Measurements from ENCODE around the gene COX6B2.
A peak's percentile ranks its signal among the peaks of the same experiment; 100 is the strongest.

Gene COX6B2

DNA sequence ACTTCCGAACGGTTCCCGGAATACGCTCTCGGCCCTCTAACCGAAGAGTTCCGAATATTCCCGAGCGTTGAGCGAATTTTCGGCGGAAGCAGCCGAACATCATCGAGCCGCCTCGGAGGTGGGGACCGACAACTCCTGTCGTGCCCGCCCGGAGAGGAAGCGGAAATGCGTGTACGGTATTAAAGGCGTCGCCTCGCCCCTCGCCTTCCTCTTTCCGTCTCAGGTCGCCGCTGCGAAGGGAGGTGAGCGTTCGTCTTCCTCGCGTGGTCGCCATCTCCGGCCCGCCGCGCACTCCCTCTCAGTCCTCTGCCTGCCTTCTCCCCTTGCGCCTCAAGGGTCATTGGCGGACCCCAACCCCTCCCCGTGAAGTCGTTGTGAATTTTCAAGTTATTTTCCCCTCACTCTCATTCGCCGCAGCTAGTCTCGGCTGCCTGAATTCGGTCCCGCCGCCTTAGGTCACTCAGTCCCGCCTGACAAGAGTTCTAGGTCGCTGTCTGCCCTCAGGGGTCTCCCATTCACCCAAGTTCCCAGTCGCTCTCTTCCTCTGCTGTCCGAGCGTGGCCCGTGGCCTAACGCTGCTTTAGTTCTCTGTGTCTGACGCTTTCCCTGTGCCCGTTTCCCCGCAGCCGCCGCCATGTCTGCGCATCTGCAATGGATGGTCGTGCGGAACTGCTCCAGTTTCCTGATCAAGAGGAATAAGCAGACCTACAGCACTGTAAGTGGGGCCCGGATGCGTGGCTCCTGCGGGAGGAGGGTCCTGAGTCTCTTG, 31.4 kb upstream of the COX6B2 start, which contains the start of gene RPL28:
Gene RPL28 (plus strand): TSS at position 209 of the 769 bp plus-strand sequence. CDS start 426 bp downstream, at position 635.
- Mint-ChIP-seq H3K9me3 (no peaks in the 10 kb centered on the region), H3K36me3 (ENCODE audit: low read depth) (peaks cover 76% of the 10 kb centered on the region), H3K4me3 (peak within 1 kb of the TSS; percentile 92)

DNA sequence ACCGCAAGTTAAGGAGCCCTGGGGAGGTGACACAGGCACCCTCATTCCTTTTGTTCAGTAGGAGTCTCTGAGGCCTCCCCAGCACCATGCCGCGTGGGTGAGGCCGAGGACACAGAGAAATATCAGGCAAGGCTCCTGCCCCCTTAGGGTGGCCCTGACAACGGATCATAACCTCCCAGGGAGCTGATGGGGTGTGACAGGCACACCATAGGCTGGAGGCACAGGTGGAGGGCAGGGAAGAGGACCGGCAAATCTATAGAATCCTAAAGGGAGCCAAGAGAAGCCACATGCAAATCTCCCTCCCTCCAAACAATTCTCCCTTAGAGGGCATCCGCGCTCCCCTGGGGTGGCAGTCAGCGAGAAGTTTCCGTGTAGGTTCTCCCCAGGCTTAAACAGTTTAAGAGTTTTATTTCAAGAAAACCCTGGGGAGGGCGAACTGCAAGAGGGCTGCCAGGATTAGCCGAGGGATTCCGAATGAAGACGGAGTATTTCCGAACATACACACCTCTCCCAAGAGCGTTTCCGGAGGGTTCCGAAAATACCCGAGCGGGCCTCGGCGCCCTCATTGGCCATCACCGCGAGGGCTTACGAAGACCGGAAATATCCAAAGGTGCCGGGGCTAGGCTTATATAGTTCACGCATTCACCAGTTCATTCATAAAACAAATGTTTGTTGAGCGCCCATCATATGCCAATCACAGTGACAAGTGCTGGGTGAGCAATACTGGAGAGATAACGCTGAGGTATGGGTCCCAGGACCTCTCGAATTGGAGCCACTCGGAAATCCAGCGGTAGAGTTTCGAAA, 30.6 kb upstream of the COX6B2 start:
- Mint-ChIP-seq H3K9me3 (no peaks in the 10 kb centered on the region), H3K4me1 (ENCODE audit: low read depth) (peaks cover 55% of the 10 kb centered on the region), H3K27me3 (no peaks in the 10 kb centered on the region), H3K36me3 (ENCODE audit: low read depth) (peaks cover 71% of the 10 kb centered on the region), H3K4me3 (peak overlapping the region; percentile 92), H3K27ac (peak overlapping the region; percentile 99)
- peak; percentile 96 for DNase-seq

More for the DNA sequence above, 31.4 kb upstream of the COX6B2 start, which contains the start of gene RPL28:
- peak within 1 kb of the TSS; percentile 99 for H3K27ac Mint-ChIP-seq
- H3K27me3 Mint-ChIP-seq: no peaks in the 10 kb centered on the region
- DNase-seq: peak; percentile 99
- H3K4me1 Mint-ChIP-seq (ENCODE audit: low read depth): peaks cover 59% of the 10 kb centered on the region

GRCh38 chr19:55384131-55384919, 29.8 kb upstream of the COX6B2 start, which contains the start of gene TMEM238:
Gene TMEM238, minus strand, starts transcription at chr19:55384292. Its CDS starts 33 bp downstream, at chr19:55384259.
- Mint-ChIP-seq H3K27ac (peak within 1 kb of the TSS; percentile 99), H3K4me3 (peak within 1 kb of the TSS; percentile 92), H3K36me3 (ENCODE audit: low read depth) (peaks cover 65% of the 10 kb centered on the region), H3K4me1 (ENCODE audit: low read depth) (peaks cover 48% of the 10 kb centered on the region), H3K9me3 (no peaks in the 10 kb centered on the region), H3K27me3 (no peaks in the 10 kb centered on the region)
- peak; percentile 77 for DNase-seq

- Mint-ChIP-seq H3K27ac (peak overlapping the region; percentile 91), H3K4me3 (peak overlapping the region; percentile 89), H3K9me3 (no peaks in the 10 kb centered on the region), H3K4me1 (ENCODE audit: low read depth) (peaks cover 42% of the 10 kb centered on the region), H3K27me3 (no peaks in the 10 kb centered on the region), H3K36me3 (ENCODE audit: low read depth) (peaks cover 57% of the 10 kb centered on the region)
- DNase-seq: peak; percentile 77
Observed at GRCh38 chr19:55383279-55384130, 29.0 kb upstream of the COX6B2 start.

DNA sequence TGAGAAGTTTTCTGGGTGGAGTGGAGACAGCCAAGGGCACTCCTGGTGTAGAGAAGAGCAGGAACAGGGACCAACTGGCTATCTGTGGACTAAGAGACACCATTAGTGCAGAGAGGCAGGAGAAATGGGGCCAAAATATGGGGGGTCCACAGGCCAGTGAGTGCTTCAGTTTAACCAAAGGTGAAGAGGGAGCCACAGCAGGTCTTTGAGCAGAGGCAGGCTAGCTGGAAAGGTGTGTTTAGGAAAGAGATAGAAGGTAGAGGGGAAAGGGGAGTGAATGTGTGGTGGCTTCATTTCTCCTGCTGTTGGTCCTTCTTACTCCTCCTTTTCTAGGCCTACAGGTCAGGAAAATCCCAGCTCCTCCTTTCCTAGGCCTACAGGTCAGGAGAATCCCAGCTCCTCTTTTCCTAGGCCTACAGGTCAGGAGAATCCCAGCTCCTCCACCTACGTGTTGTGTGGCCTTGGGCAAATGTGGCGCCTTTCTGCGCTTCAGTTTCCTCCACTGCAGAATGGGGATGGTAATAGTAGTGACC, 28.1 kb upstream of the COX6B2 start:
- Mint-ChIP-seq H3K4me3 (peak overlapping the region; percentile 89), H3K4me1 (ENCODE audit: low read depth) (peaks cover 32% of the 10 kb centered on the region), H3K36me3 (ENCODE audit: low read depth) (peaks cover 48% of the 10 kb centered on the region), H3K9me3 (no peaks in the 10 kb centered on the region), H3K27me3 (no peaks in the 10 kb centered on the region), H3K27ac (peak overlapping the region; percentile 91)
- DNase-seq: no peak

- DNase-seq: no peak
- H3K27me3 Mint-ChIP-seq: no peaks in the 10 kb centered on the region
- H3K4me3 Mint-ChIP-seq: peak overlapping the region; percentile 89
- H3K9me3 Mint-ChIP-seq: no peaks in the 10 kb centered on the region
- peaks cover 42% of the 10 kb centered on the region for H3K36me3 Mint-ChIP-seq (ENCODE audit: low read depth)
- H3K4me1 Mint-ChIP-seq (ENCODE audit: low read depth): peaks cover 28% of the 10 kb centered on the region
- no peak overlapping the region for H3K27ac Mint-ChIP-seq
Observed at GRCh38 chr19:55382013-55382412, 27.5 kb upstream of the COX6B2 start.

DNA sequence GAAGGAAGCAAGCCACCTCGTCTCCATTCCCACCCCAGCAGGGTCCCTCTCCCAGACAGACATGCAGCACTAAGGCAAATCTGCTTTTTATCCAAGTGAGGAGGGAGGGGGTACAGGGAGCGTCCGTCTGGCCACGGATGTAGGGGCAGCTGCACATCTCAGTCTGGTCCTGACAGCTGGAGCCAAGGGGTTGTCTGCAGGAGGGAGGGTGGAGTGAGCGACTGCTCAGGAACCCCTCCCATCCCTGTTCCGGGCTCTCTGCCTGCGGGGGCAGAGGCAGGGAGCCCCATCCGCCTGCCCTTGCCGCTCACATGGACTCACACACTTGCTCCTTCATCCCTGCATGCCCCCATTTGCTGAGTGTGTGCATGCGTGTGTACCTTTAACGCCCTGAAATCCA, 24.7 kb upstream of the COX6B2 start:
- DNase-seq: no peak
- Mint-ChIP-seq H3K4me1 (ENCODE audit: low read depth) (peaks cover 15% of the 10 kb centered on the region), H3K36me3 (ENCODE audit: low read depth) (peaks cover 23% of the 10 kb centered on the region), H3K4me3 (no peak overlapping the region), H3K27ac (no peak overlapping the region), H3K27me3 (peaks cover 15% of the 10 kb centered on the region), H3K9me3 (no peaks in the 10 kb centered on the region)

DNA sequence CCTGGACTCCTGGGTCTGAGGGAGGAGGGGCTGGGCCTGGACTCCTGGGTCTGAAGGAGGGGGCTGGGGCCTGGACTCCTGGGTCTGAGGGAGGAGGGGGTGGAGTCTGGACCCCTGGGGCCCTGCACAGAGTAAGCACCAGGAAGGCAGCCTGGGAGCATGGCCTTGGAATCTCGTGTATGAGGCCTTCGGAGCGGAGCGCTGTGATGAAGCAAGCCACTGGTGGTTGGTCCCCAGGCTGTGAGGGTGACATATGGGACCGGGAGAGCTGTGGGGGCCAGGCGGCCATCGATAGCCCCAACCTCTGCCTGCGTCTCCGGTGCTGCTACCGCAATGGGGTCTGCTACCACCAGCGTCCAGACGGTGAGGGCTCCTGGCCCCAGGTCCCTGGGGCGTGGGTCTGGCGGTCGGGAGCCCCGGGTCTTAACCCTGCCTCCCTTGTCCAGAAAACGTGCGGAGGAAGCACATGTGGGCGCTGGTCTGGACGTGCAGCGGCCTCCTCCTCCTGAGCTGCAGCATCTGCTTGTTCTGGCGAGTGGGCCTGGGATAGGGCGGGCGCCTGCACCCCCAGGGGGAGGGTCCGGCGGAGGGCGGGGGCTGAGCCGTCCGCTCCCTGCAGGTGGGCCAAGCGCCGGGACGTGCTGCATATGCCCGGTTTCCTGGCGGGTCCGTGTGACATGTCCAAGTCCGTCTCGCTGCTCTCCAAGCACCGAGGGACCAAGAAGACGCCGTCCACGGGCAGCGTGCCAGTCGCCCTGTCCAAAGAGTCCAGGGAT, 23.0 kb upstream of the COX6B2 start:
- peaks cover 10% of the 10 kb centered on the region for H3K4me1 Mint-ChIP-seq (ENCODE audit: low read depth)

DNA sequence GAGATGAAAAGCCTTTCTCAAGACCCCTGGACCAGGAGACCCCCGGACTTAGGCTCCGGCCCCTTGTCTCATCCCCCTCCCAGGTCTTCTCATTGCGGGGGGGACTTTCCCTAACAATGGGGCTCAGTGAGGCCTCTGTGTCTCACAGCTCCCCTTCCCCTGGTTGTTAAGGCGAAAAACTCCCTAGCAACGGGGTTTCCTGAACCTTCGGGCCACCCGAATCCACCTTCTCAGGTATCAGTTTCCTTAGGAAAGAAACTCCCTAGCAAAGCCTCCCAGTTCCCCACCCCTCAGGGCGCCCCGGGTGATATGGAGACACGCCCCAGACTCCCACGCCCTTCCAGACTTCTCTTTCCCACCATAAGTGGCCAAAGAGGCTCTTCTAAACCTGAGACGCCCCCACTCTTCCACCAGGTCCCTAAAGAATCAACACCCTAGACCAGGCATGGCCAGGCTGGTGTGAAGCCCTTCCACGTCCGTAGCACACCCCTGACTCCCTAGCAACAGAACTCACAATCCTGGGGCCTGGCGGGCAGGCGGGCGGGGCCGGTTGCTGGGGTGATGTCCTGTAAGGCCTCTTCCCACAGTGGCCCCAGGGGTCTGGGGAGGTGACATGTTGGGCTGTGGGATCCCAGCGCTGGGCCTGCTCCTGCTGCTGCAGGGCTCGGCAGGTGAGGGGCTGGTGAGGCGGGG, 21.9 kb upstream of the COX6B2 start, which contains the start of gene TMEM190:
Gene TMEM190 (plus strand): TSS at position 586 of the 693 bp plus-strand sequence. CDS start 28 bp downstream, at position 614.
- peaks cover 6% of the 10 kb centered on the region for H3K36me3 Mint-ChIP-seq (ENCODE audit: low read depth)
- peaks cover 6% of the 10 kb centered on the region for H3K4me1 Mint-ChIP-seq (ENCODE audit: low read depth)
- H3K27me3 Mint-ChIP-seq: peaks cover 37% of the 10 kb centered on the region
- H3K27ac Mint-ChIP-seq: no peak within 1 kb of the TSS
- DNase-seq: no peak
- no peaks in the 10 kb centered on the region for H3K9me3 Mint-ChIP-seq
- H3K4me3 Mint-ChIP-seq: no peak within 1 kb of the TSS

More for the DNA sequence above, 23.0 kb upstream of the COX6B2 start:
- no peak overlapping the region for H3K4me3 Mint-ChIP-seq
- H3K27ac Mint-ChIP-seq: no peak overlapping the region
- no peak for DNase-seq
- peaks cover 25% of the 10 kb centered on the region for H3K27me3 Mint-ChIP-seq
- no peaks in the 10 kb centered on the region for H3K9me3 Mint-ChIP-seq
- H3K36me3 Mint-ChIP-seq (ENCODE audit: low read depth): peaks cover 16% of the 10 kb centered on the region

- Mint-ChIP-seq H3K4me1 (ENCODE audit: low read depth) (peaks cover 12% of the 10 kb centered on the region), H3K27ac (no peak overlapping the region), H3K36me3 (ENCODE audit: low read depth) (no peaks in the 10 kb centered on the region), H3K27me3 (peaks cover 53% of the 10 kb centered on the region), H3K4me3 (no peak overlapping the region), H3K9me3 (no peaks in the 10 kb centered on the region)
- DNase-seq: no peak
Observed at GRCh38 chr19:55373993-55374757, 19.7 kb upstream of the COX6B2 start.

GRCh38 chr19:55373306-55373992, 18.9 kb upstream of the COX6B2 start:
- Mint-ChIP-seq H3K4me1 (ENCODE audit: low read depth) (peaks cover 12% of the 10 kb centered on the region), H3K4me3 (no peak overlapping the region), H3K27me3 (peaks cover 57% of the 10 kb centered on the region), H3K9me3 (no peaks in the 10 kb centered on the region), H3K27ac (no peak overlapping the region), H3K36me3 (ENCODE audit: low read depth) (no peaks in the 10 kb centered on the region)
- DNase-seq: no peak

Measured in activated T-cell treated with anti-CD3 and anti-CD28 coated beads, Interleukin-2, amount 50 U/mL, for 24 hours (primary cell).